Measurements from ENCODE around the gene LZTS3.
"Not testable (repeated sequence)": the region's sequence is repeated elsewhere in the genome, so short reads cannot be mapped to it uniquely, and the experiment has no call there.

Gene LZTS3

GRCh38 chr20:3192226-3193015 is 19.1 kb upstream of the LZTS3 start:
- no peak for DNase-seq

GRCh38 chr20:3190681-3191111 is 17.3 kb upstream of the LZTS3 start:
- no peak for DNase-seq

- no peak for DNase-seq
Measured at GRCh38 chr20:3189561-3190131, 16.3 kb upstream of the LZTS3 start.

GRCh38 chr20:3188823-3189413 is 15.6 kb upstream of the LZTS3 start:
- DNase-seq: no peak

GRCh38 chr20:3187861-3188260 is 14.5 kb upstream of the LZTS3 start:
- not testable (repeated sequence) for DNase-seq

- no peak for DNase-seq
Measured at GRCh38 chr20:3183896-3184612, 10.7 kb upstream of the LZTS3 start.

GRCh38 chr20:3182429-3182828 is 9.1 kb upstream of the LZTS3 start:
- not testable (repeated sequence) for DNase-seq

GRCh38 chr20:3181270-3181669 is 7.9 kb upstream of the LZTS3 start:
- no peak for DNase-seq

- no peak for DNase-seq
Measured at GRCh38 chr20:3180319-3180718, 7.0 kb upstream of the LZTS3 start.

- DNase-seq: no peak
Measured at GRCh38 chr20:3177746-3178485, 4.6 kb upstream of the LZTS3 start.

- DNase-seq: no peak
Measured at GRCh38 chr20:3175270-3175669, 1.9 kb upstream of the LZTS3 start.

- no peak for DNase-seq
Measured at GRCh38 chr20:3174442-3175261, 1.3 kb upstream of the LZTS3 start.

GRCh38 chr20:3173610-3174441 is 477 bp upstream of the LZTS3 start:
- peak; percentile 89 for DNase-seq

GRCh38 chr20:3172126-3172932 is 1.0 kb downstream of the LZTS3 start:
- DNase-seq: no peak

GRCh38 chr20:3171391-3172125 is 1.8 kb downstream of the LZTS3 start:
- no peak for DNase-seq

GRCh38 chr20:3168829-3169590 is 4.3 kb downstream of the LZTS3 start:
- no peak for DNase-seq

- DNase-seq: no peak
Measured at GRCh38 chr20:3168079-3168828, 5.1 kb downstream of the LZTS3 start.

- no peak for DNase-seq
Measured at GRCh38 chr20:3167738-3168078, 5.6 kb downstream of the LZTS3 start.

All from activated effector memory CD4-positive, alpha-beta T cell treated with Interleukin-2 at 50 U/mL for 16 hours (primary cell).